ENCODE data around the gene ZNF708. TPM values are rescaled to one million over a fixed set of nuclear protein-coding genes. Genes with fewer than 3 reads are reported as not detected.
"Not testable (repeated sequence)": the region's sequence is repeated elsewhere in the genome, so short reads cannot be mapped to it uniquely, and the experiment has no call there.

Gene ZNF708
- total and polyA plus RNA-seq, 2 donors (not counting 1 experiment from before 2014, with no cell fraction given), result 6.2 to 37.7 TPM

- peaks cover 0 to 16% (median 0%) of the 10 kb centered on the region in 3 donors for H3K9me3 ChIP-seq (ENCODE audit: control extremely low read depth in 1 of 3, control insufficient read depth in 2 of 3, insufficient read depth in 1 of 3, low read length in 2 of 3)
- H4K20me1 ChIP-seq (ENCODE audit: control insufficient read depth, insufficient read depth, low read length, poor library complexity, severe bottlenecking), result peaks cover 13% of the 10 kb centered on the region
- Mint-ChIP-seq H3K4me3 (no peak overlapping the region), H3K27me3 (no peaks in the 10 kb centered on the region), H3K9me3 (ENCODE audit: insufficient read depth) (no peaks in the 10 kb centered on the region), H3K4me1 (peaks cover 6% of the 10 kb centered on the region), H3K27ac (no peak overlapping the region)
- no peaks in the 10 kb centered on the region for H3K4me1 ChIP-seq (ENCODE audit: control insufficient read depth in 2 of 2, insufficient read depth in 2 of 2, low read length in 2 of 2)
- TF ChIP-seq, protein P1, sequence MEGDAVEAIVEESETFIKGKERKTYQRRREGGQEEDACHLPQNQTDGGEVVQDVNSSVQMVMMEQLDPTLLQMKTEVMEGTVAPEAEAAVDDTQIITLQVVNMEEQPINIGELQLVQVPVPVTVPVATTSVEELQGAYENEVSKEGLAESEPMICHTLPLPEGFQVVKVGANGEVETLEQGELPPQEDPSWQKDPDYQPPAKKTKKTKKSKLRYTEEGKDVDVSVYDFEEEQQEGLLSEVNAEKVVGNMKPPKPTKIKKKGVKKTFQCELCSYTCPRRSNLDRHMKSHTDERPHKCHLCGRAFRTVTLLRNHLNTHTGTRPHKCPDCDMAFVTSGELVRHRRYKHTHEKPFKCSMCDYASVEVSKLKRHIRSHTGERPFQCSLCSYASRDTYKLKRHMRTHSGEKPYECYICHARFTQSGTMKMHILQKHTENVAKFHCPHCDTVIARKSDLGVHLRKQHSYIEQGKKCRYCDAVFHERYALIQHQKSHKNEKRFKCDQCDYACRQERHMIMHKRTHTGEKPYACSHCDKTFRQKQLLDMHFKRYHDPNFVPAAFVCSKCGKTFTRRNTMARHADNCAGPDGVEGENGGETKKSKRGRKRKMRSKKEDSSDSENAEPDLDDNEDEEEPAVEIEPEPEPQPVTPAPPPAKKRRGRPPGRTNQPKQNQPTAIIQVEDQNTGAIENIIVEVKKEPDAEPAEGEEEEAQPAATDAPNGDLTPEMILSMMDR (IDR thresholded peaks at IDR 0.05), result no peak
- no peak for TF ChIP-seq EZH2 (IDR thresholded peaks at IDR 0.05; ENCODE audit: borderline replicate concordance, insufficient read depth, low read depth, low read length, poor library complexity, severe bottlenecking)
- peaks cover 12 to 33% of the 10 kb centered on the region in 2 experiments for H3K36me3 ChIP-seq (replicated peaks in 1 of 2; ENCODE audit: control extremely low read depth in 1 of 2, control insufficient read depth in 1 of 2, extremely low read depth in 1 of 2, insufficient read depth in 2 of 2, low read length in 1 of 2)
- no peak overlapping the region for H3K9ac ChIP-seq (ENCODE audit: low read length)
- H3K79me2 ChIP-seq (ENCODE audit: control insufficient read depth, insufficient read depth, low read length), result peaks cover 26% of the 10 kb centered on the region
- ChIA-PET POLR2A (interaction anchor here (0.7 kb wide), 1 partner anchor 36 kb away, joined by 11 read pairs; no protein-coding TSS in a partner anchor), CTCF (no interaction called here)
- ATAC-seq (ENCODE audit: low read depth) (no peak), DNase-seq (no peak)
- H3K4me3 ChIP-seq (ENCODE audit: control extremely low read depth in 1 of 5, extremely low read depth in 1 of 5, insufficient read depth in 1 of 5, low read depth in 2 of 5, low read length in 4 of 5), result no peak overlapping the region
- no peak overlapping the region for H3K27ac ChIP-seq (ENCODE audit: low read length in 2 of 2)
- intact Hi-C loops (cut with micrococcal nuclease), result no loop called here
- no CpG with 5 or more reads among the region's 2 CpGs for WGBS (ENCODE audit: insufficient coverage)
- H3K27me3 ChIP-seq (replicated peaks in 1 of 4; ENCODE audit: control extremely low read depth in 1 of 4, control insufficient read depth in 3 of 4, insufficient read depth in 4 of 4, low read length in 3 of 4), result no peaks in the 10 kb centered on the region
- no peak overlapping the region for H2AFZ ChIP-seq (ENCODE audit: insufficient read depth, low read depth, low read length, poor library complexity, severe bottlenecking)
- H3K4me2 ChIP-seq (replicated peaks; ENCODE audit: low read depth, low read length, poor library complexity, severe bottlenecking), result no peak overlapping the region
Measured at GRCh38 chr19:21308773-21309172, 20.4 kb downstream of the ZNF708 start.

DNA sequence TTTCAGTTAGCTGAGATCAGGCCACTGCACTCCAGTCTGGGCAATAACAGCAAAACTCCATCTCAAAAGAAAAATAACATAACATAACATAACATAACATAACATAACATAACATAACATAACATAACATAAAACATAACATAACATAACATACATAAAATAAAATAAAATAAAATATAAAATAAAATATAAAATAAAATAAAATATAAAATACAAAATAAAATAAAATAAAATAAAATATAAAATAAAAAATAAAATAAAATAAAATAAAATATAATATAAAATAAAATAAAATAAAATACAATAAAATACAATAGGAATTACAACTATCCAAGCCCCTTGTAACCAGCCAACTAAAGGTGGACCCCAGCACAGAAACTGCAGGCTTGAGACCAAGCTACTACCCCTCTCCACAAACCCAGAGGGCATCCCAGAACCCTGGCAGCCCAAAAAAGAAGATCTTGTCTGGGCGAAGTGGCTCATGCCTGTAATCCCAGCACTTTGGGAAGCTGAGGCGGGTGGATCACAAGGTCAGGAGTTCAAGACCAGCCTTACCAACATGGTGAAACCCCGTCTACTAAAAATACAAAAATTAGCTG is 22.2 kb downstream of the ZNF708 start:
- H3K9ac ChIP-seq (ENCODE audit: low read length); intact Hi-C loops (cut with micrococcal nuclease); H3K27me3 ChIP-seq (replicated peaks in 1 of 4; ENCODE audit: control extremely low read depth in 1 of 4, control insufficient read depth in 3 of 4, insufficient read depth in 4 of 4, low read length in 3 of 4); H3K4me1 ChIP-seq (ENCODE audit: control insufficient read depth in 2 of 2, insufficient read depth in 2 of 2, low read length in 2 of 2); H2AFZ ChIP-seq (ENCODE audit: insufficient read depth, low read depth, low read length, poor library complexity, severe bottlenecking); H3K27me3 Mint-ChIP-seq; CTCF ChIA-PET; POLR2A ChIA-PET; H3K79me2 ChIP-seq (ENCODE audit: control insufficient read depth, insufficient read depth, low read length); H3K4me2 ChIP-seq (replicated peaks; ENCODE audit: low read depth, low read length, poor library complexity, severe bottlenecking); H4K20me1 ChIP-seq (ENCODE audit: control insufficient read depth, insufficient read depth, low read length, poor library complexity, severe bottlenecking); H3K9me3 Mint-ChIP-seq (ENCODE audit: insufficient read depth); H3K4me3 ChIP-seq (ENCODE audit: control extremely low read depth in 1 of 5, extremely low read depth in 1 of 5, insufficient read depth in 1 of 5, low read depth in 2 of 5, low read length in 4 of 5); H3K4me3 Mint-ChIP-seq; H3K27ac ChIP-seq (ENCODE audit: low read length in 2 of 2); ATAC-seq (ENCODE audit: low read depth); H3K27ac Mint-ChIP-seq; H3K4me1 Mint-ChIP-seq; DNase-seq: not testable (repeated sequence)
- 100% methylated on average over 3 of the region's 3 CpGs for WGBS (ENCODE audit: insufficient coverage)
- Histone ChIP-seq H3K9me3 (ENCODE audit: control extremely low read depth in 1 of 3, control insufficient read depth in 2 of 3, insufficient read depth in 1 of 3, low read length in 2 of 3) (peaks cover 0 to 24% (median 2%) of the 10 kb centered on the region in 3 donors), H3K36me3 (replicated peaks in 1 of 2; ENCODE audit: control extremely low read depth in 1 of 2, control insufficient read depth in 1 of 2, extremely low read depth in 1 of 2, insufficient read depth in 2 of 2, low read length in 1 of 2) (peaks cover 15 to 40% of the 10 kb centered on the region in 2 experiments)

- intact Hi-C loops (cut with micrococcal nuclease); ATAC-seq (ENCODE audit: low read depth); POLR2A ChIA-PET; H2AFZ ChIP-seq (ENCODE audit: insufficient read depth, low read depth, low read length, poor library complexity, severe bottlenecking); H3K4me1 Mint-ChIP-seq; H3K4me3 ChIP-seq (ENCODE audit: control extremely low read depth in 1 of 5, extremely low read depth in 1 of 5, insufficient read depth in 1 of 5, low read depth in 2 of 5, low read length in 4 of 5); H3K4me3 Mint-ChIP-seq; H3K27ac Mint-ChIP-seq; H3K4me2 ChIP-seq (replicated peaks; ENCODE audit: low read depth, low read length, poor library complexity, severe bottlenecking); H3K9ac ChIP-seq (ENCODE audit: low read length); CTCF ChIA-PET; H3K27me3 ChIP-seq (replicated peaks in 1 of 4; ENCODE audit: control extremely low read depth in 1 of 4, control insufficient read depth in 3 of 4, insufficient read depth in 4 of 4, low read length in 3 of 4); H3K27me3 Mint-ChIP-seq; H3K27ac ChIP-seq (ENCODE audit: low read length in 2 of 2); H3K4me1 ChIP-seq (ENCODE audit: control insufficient read depth in 2 of 2, insufficient read depth in 2 of 2, low read length in 2 of 2); DNase-seq; H4K20me1 ChIP-seq (ENCODE audit: control insufficient read depth, insufficient read depth, low read length, poor library complexity, severe bottlenecking); H3K79me2 ChIP-seq (ENCODE audit: control insufficient read depth, insufficient read depth, low read length): not testable (repeated sequence)
- peaks cover 24 to 49% (median 45%) of the 10 kb centered on the region in 3 donors for H3K9me3 ChIP-seq (ENCODE audit: control extremely low read depth in 1 of 3, control insufficient read depth in 2 of 3, insufficient read depth in 1 of 3, low read length in 2 of 3)
- no CpG with 5 or more reads among the region's 1 CpG for WGBS (ENCODE audit: insufficient coverage)
- peaks cover 18% of the 10 kb centered on the region for H3K9me3 Mint-ChIP-seq (ENCODE audit: insufficient read depth)
- peaks cover 21 to 33% of the 10 kb centered on the region in 2 experiments for H3K36me3 ChIP-seq (replicated peaks in 1 of 2; ENCODE audit: control extremely low read depth in 1 of 2, control insufficient read depth in 1 of 2, extremely low read depth in 1 of 2, insufficient read depth in 2 of 2, low read length in 1 of 2)
Measured at GRCh38 chr19:21293768-21294167, 35.4 kb downstream of the ZNF708 start.

All from B cell (primary cell).